ENCODE measurements around the gene MRPS5.

MRPS5 gene

DNA sequence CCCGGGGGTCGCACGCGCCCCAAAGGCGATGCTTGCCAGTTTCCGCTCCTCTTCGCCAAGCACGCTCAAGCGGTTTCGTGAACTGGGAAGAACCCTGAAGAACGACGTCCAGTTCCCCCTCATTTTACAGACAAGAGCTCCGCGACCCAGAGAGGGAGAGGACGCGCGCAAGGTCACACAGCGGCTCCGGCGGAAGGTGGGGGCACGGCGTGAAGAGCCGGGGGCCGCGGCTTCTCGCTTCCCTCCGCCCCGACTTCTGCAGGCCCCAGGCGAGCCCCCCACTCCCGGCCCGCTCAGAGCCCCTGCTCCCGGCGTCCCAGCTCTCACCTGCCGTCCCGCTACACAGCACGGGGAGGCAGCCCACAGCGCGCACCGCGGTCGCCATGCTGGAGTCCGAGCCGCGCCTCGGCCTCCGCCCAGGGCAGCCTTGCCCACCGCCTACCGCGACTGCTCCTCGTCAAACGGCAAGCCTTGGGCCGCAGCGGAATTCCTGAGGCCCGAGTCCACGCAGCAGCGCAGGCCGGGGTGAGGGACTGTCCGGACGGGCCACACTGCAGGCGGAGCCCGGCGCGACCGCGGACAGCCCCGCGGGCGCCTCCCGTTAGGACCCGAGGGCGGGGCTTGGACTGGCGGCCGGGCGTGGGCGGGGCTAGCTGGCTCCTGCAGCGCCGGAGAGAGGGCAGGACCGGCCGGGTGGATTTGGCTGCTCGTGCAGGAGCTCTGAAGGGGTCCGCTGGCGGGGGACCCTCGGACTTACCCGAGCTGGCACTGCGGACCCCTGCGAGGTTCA is at the start of gene MRPS5:
MRPS5 (minus strand) TSS at position 402 of the 790 bp plus-strand sequence; CDS start at position 385, 17 bp downstream.
- peak within 1 kb of the TSS; percentile 93 to 99 (median 96) for H3K27ac ChIP-seq
- peak within 1 kb of the TSS; percentile 73 to 96 (median 92) for H3K4me3 ChIP-seq
- H4K20me1 ChIP-seq: peaks cover 16 to 42% (median 35%) of the 10 kb centered on the region in 11 experiments

DNA sequence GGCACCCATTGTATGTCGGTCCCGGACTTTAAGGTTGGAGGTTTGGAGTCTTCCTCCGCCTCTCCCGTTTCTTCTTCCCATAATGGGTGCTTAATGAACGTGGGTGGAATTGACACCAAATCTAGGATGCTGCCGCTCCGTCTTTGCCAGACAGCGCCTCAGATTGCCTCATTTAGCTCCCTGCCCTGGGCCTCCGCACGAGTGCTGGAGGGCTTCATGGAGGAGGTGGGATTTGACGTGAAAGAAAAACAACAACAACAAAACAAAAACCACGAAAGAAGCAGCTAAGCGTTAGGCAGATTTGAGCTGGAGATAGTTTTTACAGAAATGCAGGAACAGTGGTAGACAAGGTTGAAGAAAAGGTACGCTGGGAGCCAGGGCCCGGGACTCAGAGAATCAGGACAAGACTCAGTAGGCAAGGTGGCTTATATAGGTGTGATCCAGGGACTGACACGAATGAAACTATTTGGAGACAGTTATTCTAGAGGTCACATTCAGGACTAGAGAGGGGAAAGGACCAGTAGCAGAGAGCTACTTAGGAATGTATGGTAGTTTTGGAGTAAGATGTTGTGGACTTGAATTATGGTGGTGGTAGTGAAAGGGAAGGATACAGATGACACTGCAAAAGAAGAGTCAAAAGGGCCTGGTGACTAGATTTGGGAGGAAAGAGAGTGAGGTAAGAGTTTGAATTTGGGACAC is 44.6 kb upstream of the MRPS5 start:
- H4K20me1 ChIP-seq: no peaks in the 10 kb centered on the region
- H3K27me3 ChIP-seq: no peaks in the 10 kb centered on the region
- H3K9ac ChIP-seq: peak overlapping the region; percentile 84 to 97 (median 91)
- no peak for TF ChIP-seq Cebpa-rat (IDR thresholded peaks at IDR 0.05)
- H3K4me1 ChIP-seq: peaks cover 19 to 27% (median 24%) of the 10 kb centered on the region in 10 experiments
- H3K9me3 ChIP-seq (replicated peaks in 1 of 11): no peaks in the 10 kb centered on the region
- H3K36me3 ChIP-seq: 0 out of 22 replicates have a peak, but pooled peaks cover 0 to 3% (median 0%) of the 10 kb centered on the region in 11 experiments
- peak overlapping the region; percentile 71 to 92 (median 83) for H3K4me3 ChIP-seq
- H3K27ac ChIP-seq: peak overlapping the region; percentile 1 to 99 (median 93); a peak in 20 of 22 replicates
- peak overlapping the region; percentile 83 to 91 (median 88) for H3K4me2 ChIP-seq

More for the DNA sequence above, at the start of gene MRPS5:
- Histone ChIP-seq H3K4me1 (peaks cover 19 to 36% (median 27%) of the 10 kb centered on the region in 10 experiments), H3K36me3 (peaks cover 12 to 30% (median 27%) of the 10 kb centered on the region in 11 experiments; a peak in 19 of 22 replicates), H3K4me2 (peak within 1 kb of the TSS; percentile 54 to 93 (median 84)), H3K9ac (peak within 1 kb of the TSS; percentile 93 to 99 (median 96)), H3K9me3 (replicated peaks in 1 of 11) (no peaks in the 10 kb centered on the region), H3K27me3 (no peaks in the 10 kb centered on the region)
- no peak for TF ChIP-seq Cebpa-rat (IDR thresholded peaks at IDR 0.05)

GRCh38 chr2:95165371-95166064 is 43.9 kb upstream of the MRPS5 start, which contains the start of gene ZNF2:
Gene ZNF2 (plus strand): TSS chr2:95165809. CDS start chr2:95176227, 10,418 bp downstream.
- H3K27ac ChIP-seq: peak within 1 kb of the TSS; percentile 87 to 99 (median 93)
- no peak for TF ChIP-seq Cebpa-rat (IDR thresholded peaks at IDR 0.05)

GRCh38 chr2:95165030-95165370 is 43.4 kb upstream of the MRPS5 start:
- Histone ChIP-seq H3K27me3 (no peaks in the 10 kb centered on the region), H3K36me3 (0 out of 22 replicates have a peak, but pooled peaks cover 0 to 3% (median 0%) of the 10 kb centered on the region in 11 experiments), H3K4me2 (peak overlapping the region; percentile 86 to 96 (median 91)), H4K20me1 (no peaks in the 10 kb centered on the region), H3K4me3 (peak overlapping the region; percentile 71 to 92 (median 83)), H3K4me1 (peaks cover 19 to 28% (median 26%) of the 10 kb centered on the region in 10 experiments), H3K9me3 (replicated peaks in 1 of 11) (no peaks in the 10 kb centered on the region), H3K27ac (peak overlapping the region; percentile 87 to 99 (median 93)), H3K9ac (peak overlapping the region; percentile 84 to 97 (median 91))
- no peak for TF ChIP-seq Cebpa-rat (IDR thresholded peaks at IDR 0.05)

More at GRCh38 chr2:95165371-95166064, 43.9 kb upstream of the MRPS5 start, which contains the start of gene ZNF2:
- H3K9me3 ChIP-seq (replicated peaks in 1 of 11): no peaks in the 10 kb centered on the region
- H3K9ac ChIP-seq: peak within 1 kb of the TSS; percentile 84 to 97 (median 91)
- peak within 1 kb of the TSS; percentile 71 to 92 (median 83) for H3K4me3 ChIP-seq
- H3K4me1 ChIP-seq: peaks cover 19 to 27% (median 24%) of the 10 kb centered on the region in 10 experiments
- H4K20me1 ChIP-seq: no peaks in the 10 kb centered on the region
- 0 out of 22 replicates have a peak, but pooled peaks cover 0 to 3% (median 0%) of the 10 kb centered on the region in 11 experiments for H3K36me3 ChIP-seq
- H3K4me2 ChIP-seq: peak within 1 kb of the TSS; percentile 86 to 96 (median 91)
- H3K27me3 ChIP-seq: no peaks in the 10 kb centered on the region

- peaks cover 21 to 40% (median 35%) of the 10 kb centered on the region in 11 experiments for H3K9me3 ChIP-seq (replicated peaks in 1 of 11)
- no peak for TF ChIP-seq Cebpa-rat (IDR thresholded peaks at IDR 0.05)
These were observed 38.3 kb upstream of the MRPS5 start, which contains the start of gene ZNF514 for GRCh38 chr2:95159690-95160449. Gene ZNF514 (minus strand): TSS chr2:95159848. CDS start chr2:95153253, 6,595 bp downstream.

GRCh38 chr2:95158891-95159619 is 37.4 kb upstream of the MRPS5 start:
- no peaks in the 10 kb centered on the region for H3K27me3 ChIP-seq
- no peaks in the 10 kb centered on the region for H4K20me1 ChIP-seq
- H3K36me3 ChIP-seq: peaks cover 30 to 42% (median 33%) of the 10 kb centered on the region in 11 experiments
- peaks cover 29 to 48% (median 43%) of the 10 kb centered on the region in 11 experiments for H3K9me3 ChIP-seq (replicated peaks in 1 of 11)
- H3K4me3 ChIP-seq: peak overlapping the region; percentile 61 to 83 (median 76)
- peak overlapping the region; percentile 93 to 100 (median 98) for H3K4me2 ChIP-seq
- peak overlapping the region; percentile 76 to 90 (median 84) for H3K9ac ChIP-seq
- TF ChIP-seq Cebpa-rat (IDR thresholded peaks at IDR 0.05): no peak
- H3K4me1 ChIP-seq: peaks cover 17 to 28% (median 21%) of the 10 kb centered on the region in 10 experiments
- H3K27ac ChIP-seq: peak overlapping the region; percentile 70 to 84 (median 79)

More at GRCh38 chr2:95159690-95160449, 38.3 kb upstream of the MRPS5 start, which contains the start of gene ZNF514:
- Histone ChIP-seq H3K4me2 (peak within 1 kb of the TSS; percentile 93 to 100 (median 98)), H3K27me3 (no peaks in the 10 kb centered on the region), H3K9ac (peak within 1 kb of the TSS; percentile 76 to 90 (median 84)), H4K20me1 (no peaks in the 10 kb centered on the region), H3K4me1 (peaks cover 25 to 35% (median 29%) of the 10 kb centered on the region in 10 experiments), H3K27ac (peak within 1 kb of the TSS; percentile 70 to 84 (median 79)), H3K4me3 (peak within 1 kb of the TSS; percentile 61 to 83 (median 76)), H3K36me3 (peaks cover 22 to 34% (median 25%) of the 10 kb centered on the region in 11 experiments)

DNA sequence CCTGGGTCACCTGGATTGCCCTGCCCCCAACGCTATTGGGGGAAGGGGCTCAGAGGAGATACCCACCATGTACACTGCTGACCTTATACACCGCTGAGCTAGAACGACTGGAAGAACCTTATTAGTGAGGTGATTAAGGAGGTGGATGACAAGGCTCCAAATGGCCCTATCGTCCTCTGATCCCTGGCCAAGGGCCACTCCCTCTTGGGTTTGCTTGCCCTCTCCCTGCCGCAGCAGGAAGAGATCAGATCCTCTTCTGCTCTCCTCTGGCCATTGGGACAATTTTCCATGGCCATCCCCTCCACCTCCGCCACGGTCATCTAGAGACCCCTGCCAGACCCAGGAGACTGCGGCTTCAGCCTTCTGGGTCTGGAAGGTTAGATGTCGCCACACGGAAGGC is 36.8 kb upstream of the MRPS5 start:
- no peaks in the 10 kb centered on the region for H4K20me1 ChIP-seq
- peak overlapping the region; percentile 61 to 83 (median 76) for H3K4me3 ChIP-seq
- H3K36me3 ChIP-seq: peaks cover 36 to 48% (median 40%) of the 10 kb centered on the region in 11 experiments
- peaks cover 13 to 21% (median 16%) of the 10 kb centered on the region in 10 experiments for H3K4me1 ChIP-seq
- no peak for TF ChIP-seq Cebpa-rat (IDR thresholded peaks at IDR 0.05)
- no peaks in the 10 kb centered on the region for H3K27me3 ChIP-seq
- peak overlapping the region; percentile 93 to 100 (median 98) for H3K4me2 ChIP-seq
- peak overlapping the region; percentile 70 to 84 (median 79); a peak in 21 of 22 replicates for H3K27ac ChIP-seq
- H3K9me3 ChIP-seq (replicated peaks in 1 of 11): peaks cover 35 to 54% (median 49%) of the 10 kb centered on the region in 11 experiments
- H3K9ac ChIP-seq: peak overlapping the region; percentile 76 to 90 (median 84)

All from BLaER1 treated with 17β-estradiol and CSF1 and Interleukin-3, amounts not matched to agents 10 nM and 100 nM (cell line).